ENCODE results near the gene RASGEF1B. TPM values are rescaled to one million over a fixed set of nuclear protein-coding genes. Genes with fewer than 3 reads are reported as not detected.

RASGEF1B gene
- total RNA-seq, 1 donor from 2014 or later, result 43.7 TPM

- no peak overlapping the region for H3K27ac Mint-ChIP-seq
- no peaks in the 10 kb centered on the region for H3K9me3 Mint-ChIP-seq
- H3K36me3 Mint-ChIP-seq (ENCODE audit: low read depth), result peaks cover 88% of the 10 kb centered on the region
- ChIA-PET CTCF (interaction anchor here (1.5 to 1.7 kb wide), 2 partner anchors 9 to 455 kb away, joined by 3 to 6 read pairs; no protein-coding TSS in a partner anchor), POLR2A (no interaction called here)
- H3K27me3 Mint-ChIP-seq, result no peaks in the 10 kb centered on the region
- DNase-seq (no peak), ATAC-seq (ENCODE audit: low read depth) (no peak)
- TF ChIP-seq CTCF (IDR thresholded peaks at IDR 0.05), result no peak
- intact Hi-C loops (cut with micrococcal nuclease), result no loop called here
- H3K4me1 Mint-ChIP-seq, result peaks cover 75% of the 10 kb centered on the region
- no peak overlapping the region for H3K4me3 Mint-ChIP-seq
Observed at GRCh38 chr4:81457921-81458520, 13.7 kb downstream of the RASGEF1B start.

GRCh38 chr4:81457345-81457744, 14.4 kb downstream of the RASGEF1B start:
- no peak for TF ChIP-seq CTCF (IDR thresholded peaks at IDR 0.05)
- Mint-ChIP-seq H3K4me3 (no peak overlapping the region), H3K36me3 (ENCODE audit: low read depth) (peaks cover 90% of the 10 kb centered on the region), H3K4me1 (peaks cover 75% of the 10 kb centered on the region), H3K27me3 (no peaks in the 10 kb centered on the region), H3K27ac (no peak overlapping the region), H3K9me3 (no peaks in the 10 kb centered on the region)
- ATAC-seq (ENCODE audit: low read depth), result no peak
- ChIA-PET CTCF (interaction anchor here (2.2 kb wide), 1 partner anchor 10 kb away, joined by 14 read pairs; no protein-coding TSS in a partner anchor), POLR2A (interaction anchor here (0.6 kb wide), 1 partner anchor 107 kb away, joined by 6 read pairs; no protein-coding TSS in a partner anchor)
- no peak for DNase-seq
- intact Hi-C loops (cut with micrococcal nuclease), result no loop called here

GRCh38 chr4:81455897-81456296, 15.8 kb downstream of the RASGEF1B start:
- Mint-ChIP-seq H3K4me1 (peaks cover 63% of the 10 kb centered on the region), H3K36me3 (ENCODE audit: low read depth) (peaks cover 92% of the 10 kb centered on the region), H3K27me3 (no peaks in the 10 kb centered on the region), H3K9me3 (no peaks in the 10 kb centered on the region), H3K4me3 (no peak overlapping the region), H3K27ac (peak overlapping the region; percentile 76)
- POLR2A ChIA-PET, result interaction anchor here (1.8 kb wide), 1 partner anchor 15 kb away, joined by 10 read pairs; the partner anchor contains the start of gene RASGEF1B
- CTCF ChIA-PET, result interaction anchor here (0.5 to 2.2 kb wide), 5 partner anchors 11 to 745 kb away, joined by 3 to 14 read pairs (median 3); no protein-coding TSS in a partner anchor
- no peak for DNase-seq
- intact Hi-C loops (cut with micrococcal nuclease), result loop anchor here (2.0 kb wide), 1 partner anchor 33 kb away; no protein-coding TSS in a partner anchor
- no peak for TF ChIP-seq CTCF (IDR thresholded peaks at IDR 0.05)
- peak; percentile 25 for ATAC-seq (ENCODE audit: low read depth)

- H3K4me1 Mint-ChIP-seq, result peaks cover 53% of the 10 kb centered on the region
- no peaks in the 10 kb centered on the region for H3K27me3 Mint-ChIP-seq
- H3K9me3 Mint-ChIP-seq, result no peaks in the 10 kb centered on the region
- TF ChIP-seq CTCF (IDR thresholded peaks at IDR 0.05), result no peak
- ATAC-seq (ENCODE audit: low read depth) (peak; percentile 15), DNase-seq (no peak)
- peak overlapping the region; percentile 75 for H3K27ac Mint-ChIP-seq
- peaks cover 93% of the 10 kb centered on the region for H3K36me3 Mint-ChIP-seq (ENCODE audit: low read depth)
- POLR2A ChIA-PET, result interaction anchor here (1.8 kb wide), 1 partner anchor 16 kb away, joined by 10 read pairs; the partner anchor contains the start of gene RASGEF1B
- CTCF ChIA-PET, result interaction anchor here (0.8 to 2.8 kb wide), 4 partner anchors 12 to 390 kb away, joined by 3 to 13 read pairs (median 4); no protein-coding TSS in a partner anchor
- H3K4me3 Mint-ChIP-seq, result no peak overlapping the region
- intact Hi-C loops (cut with micrococcal nuclease), result loop anchor here (2.0 kb wide), 1 partner anchor 32 kb away; no protein-coding TSS in a partner anchor
Observed at GRCh38 chr4:81454948-81455347, 16.8 kb downstream of the RASGEF1B start.

GRCh38 chr4:81454499-81454898, 17.2 kb downstream of the RASGEF1B start:
- ATAC-seq (ENCODE audit: low read depth), result peak; percentile 80
- Mint-ChIP-seq H3K36me3 (ENCODE audit: low read depth) (peaks cover 94% of the 10 kb centered on the region), H3K4me1 (peaks cover 52% of the 10 kb centered on the region)

More at GRCh38 chr4:81454499-81454898, 17.2 kb downstream of the RASGEF1B start:
- no peak for TF ChIP-seq CTCF (IDR thresholded peaks at IDR 0.05)
- Mint-ChIP-seq H3K27me3 (no peaks in the 10 kb centered on the region), H3K9me3 (no peaks in the 10 kb centered on the region), H3K27ac (peak overlapping the region; percentile 61), H3K4me3 (no peak overlapping the region)
- no peak for DNase-seq
- ChIA-PET POLR2A (interaction anchor here (1.8 kb wide), 1 partner anchor 17 kb away, joined by 10 read pairs; the partner anchor contains the start of gene RASGEF1B), CTCF (interaction anchor here (0.8 to 2.8 kb wide), 3 partner anchors 13 to 390 kb away, joined by 4 to 13 read pairs (median 6); no protein-coding TSS in a partner anchor)
- intact Hi-C loops (cut with micrococcal nuclease), result loop anchor here (2.0 kb wide), 1 partner anchor 32 kb away; no protein-coding TSS in a partner anchor
